HepG2 (cell line): Measurements from ENCODE around the gene KATNB1. TPM values are rescaled to one million over a fixed set of nuclear protein-coding genes. Genes with fewer than 3 reads are reported as not detected.

Experiments
- ATAC-seq: fragments of 200-7000 bp; cut with Tn5 transposase; 3 replicates; pipeline ENCODE4 v1.9.1; 2020; ENCODE audit warnings: mild to moderate bottlenecking, moderate library complexity
- BruUV-seq: library from RNA; stranded (reverse); fragments of 400-500 nt; replicated peaks from 2 replicates; lab custom pipeline; 2021; lab: Mats Ljungman, UMichigan
- CTCF ChIA-PET: fragments of 300-600 bp; formaldehyde crosslinking; extraction: SDS; loops from one replicate; lab custom pipeline; 2021; ENCODE audit warnings: low total read pairs, inconsistent platforms, low intra/inter-chr PET ratio; lab: Yijun Ruan, JAX
- POLR2A ChIA-PET: fragments of 350-600 bp; sonication (Branson Sonifier 250); formaldehyde crosslinking; loops from one replicate; lab custom pipeline; 2020; ENCODE audit warnings: antibody characterized with exemption, inconsistent platforms; lab: Yijun Ruan, JAX
- DNase-seq: peaks from one replicate; pipeline ENCODE4 v3.0.0-alpha.2; 2015; ENCODE audit warnings: low spot score
- FAIRE-seq: peaks from 3 replicates; lab custom pipeline; 2011; peaks lifted over from hg19 to GRCh38; lab: Jason Lieb, UNC
- H2AFZ ChIP-seq: one replicate; pipeline ENCODE4 v1.6.1; 2011; ENCODE audit warnings: low read length, inconsistent platforms
- H3K27ac ChIP-seq: fragments of 300-600 bp; 3 replicates; pipeline ENCODE4 v1.8.0; 2011; ENCODE audit warnings: mixed run types, mild to moderate bottlenecking, mixed read lengths, low read length, inconsistent platforms; ENCODE audit not compliant: insufficient read depth; ENCODE audit errors: extremely low read length
- H3K27me3 ChIP-seq, 2 experiments: fragments of 200-600 bp in 1 of 2; 2 replicates in 1 of 2; 3 replicates in 1 of 2; pipeline versions ENCODE4 v1.6.0 to v1.8.0; 2011; ENCODE audit warnings: low read length in 2 of 2, mild to moderate bottlenecking in 2 of 2, moderate library complexity in 2 of 2, inconsistent platforms in 1 of 2; ENCODE audit not compliant: insufficient read depth in 2 of 2, control insufficient read depth in 1 of 2
- H3K36me3 ChIP-seq, 2 experiments: fragments of 200-600 bp in 1 of 2; replicated peaks in 1 of 2; 2 replicates in 1 of 2; 3 replicates in 1 of 2; pipeline versions ENCODE4 v1.5.1 to v1.8.0; 2011; ENCODE audit warnings: low read length in 2 of 2, inconsistent platforms in 1 of 2; ENCODE audit not compliant: insufficient read depth in 2 of 2, control insufficient read depth in 1 of 2
- H3K4me1 ChIP-seq: 2 replicates; pipeline ENCODE4 v1.5.1; 2012; ENCODE audit warnings: low read length, inconsistent platforms; ENCODE audit not compliant: insufficient read depth
- H3K4me2 ChIP-seq: 2 replicates; pipeline ENCODE4 v1.6.0; 2011; ENCODE audit warnings: low read depth, low read length, inconsistent platforms
- H3K4me3 ChIP-seq, 3 experiments: fragments of 200-600 bp in 1 of 3; sonication (generic), shearing (Covaris generic) in 1 of 3; replicated peaks in 1 of 3; 2 replicates each; pipeline ENCODE4 v1.5.1; 2011 to 2016; ENCODE audit warnings: low read length in 3 of 3, inconsistent platforms in 2 of 3, low read depth in 2 of 3, mild to moderate bottlenecking in 2 of 3, control low read depth in 1 of 3, mixed read lengths in 1 of 3; ENCODE audit not compliant: insufficient read depth in 1 of 3
- H3K79me2 ChIP-seq: one replicate; pipeline ENCODE4 v1.6.1; 2011; ENCODE audit warnings: low read length, inconsistent platforms; ENCODE audit not compliant: insufficient read depth
- H3K9ac ChIP-seq: 2 replicates; pipeline ENCODE4 v1.6.0; 2011; ENCODE audit warnings: mild to moderate bottlenecking, low read depth, low read length, inconsistent platforms; ENCODE audit not compliant: insufficient read depth
- H3K9me3 ChIP-seq: 2 replicates; pipeline ENCODE4 v1.5.1; 2012; ENCODE audit warnings: mild to moderate bottlenecking, low read length
- H4K20me1 ChIP-seq: 2 replicates; pipeline ENCODE4 v1.6.0; 2011; ENCODE audit warnings: inconsistent platforms, mild to moderate bottlenecking, low read length, moderate library complexity; ENCODE audit not compliant: insufficient read depth
- ATF6 ChIP-seq: sonication (generic); formaldehyde crosslinking; conservative IDR thresholded peaks from 2 replicates; pipeline ENCODE4 v1.4.0; 2020; ENCODE audit warnings: missing genetic modification reagents
- HNRNPK ChIP-seq: fragments of 200-400 bp; formaldehyde crosslinking; IDR thresholded peaks from 2 replicates; pipeline ENCODE4 v1.6.1; 2018; ENCODE audit warnings: low read length, low read depth, moderate library complexity, mild to moderate bottlenecking; ENCODE audit not compliant: poor library complexity, severe bottlenecking
- IKZF4 ChIP-seq: sonication (generic); formaldehyde crosslinking; IDR thresholded peaks from 2 replicates; pipeline ENCODE4 v1.5.1; 2020; ENCODE audit warnings: borderline replicate concordance, mild to moderate bottlenecking, low read depth, missing genetic modification reagents; ENCODE audit errors: not compliant biosample characterization
- NFATC3 ChIP-seq: sonication (generic); formaldehyde crosslinking; IDR thresholded peaks from 2 replicates; pipeline ENCODE4 v1.5.1; 2020; ENCODE audit warnings: mild to moderate bottlenecking, missing genetic modification reagents
- TMF1 ChIP-seq: sonication (generic); formaldehyde crosslinking; IDR thresholded peaks from 2 replicates; pipeline ENCODE4 v1.8.1; 2022; ENCODE audit warnings: low read depth, missing genetic modification reagents
- ZFP90 ChIP-seq: sonication (generic); formaldehyde crosslinking; IDR thresholded peaks from 2 replicates; pipeline ENCODE4 v1.8.0; 2022; ENCODE audit warnings: missing genetic modification reagents, mild to moderate bottlenecking, inconsistent platforms, borderline replicate concordance
- ZNF816 ChIP-seq: sonication (generic); formaldehyde crosslinking; IDR thresholded peaks from 2 replicates; pipeline ENCODE4 v1.8.0; 2022; ENCODE audit warnings: missing genetic modification reagents, mild to moderate bottlenecking, borderline replicate concordance
- WGBS: methylation state at CpG from one replicate; pipeline ENCODE4 v1.1.6; 2017; ENCODE audit warnings: low lambda C conversion rate; 5-methylcytosine and 5-hydroxymethylcytosine counted together
- in situ Hi-C: cut with HindIII; loops from 2 replicates; pipeline ENCODE4 v1.10.0; 2017; ENCODE audit warnings: low pct_unique_long_range_greater_than_20kb; ENCODE audit not compliant: extremely low pct_ligation_motif_present
- intact Hi-C: fragments of 100-400 bp; cut with micrococcal nuclease; formaldehyde crosslinking; loops from one replicate; pipeline ENCODE4 v1.10.0; 2022; ENCODE audit not compliant: unreplicated experiment
- polyA plus RNA-seq, 8 experiments: library from polyadenylated mRNA; depleted of rRNA in 3 of 8; stranded (reverse) in 7 of 8; unstranded in 1 of 8; fragments of >200 nt; fragmentation: Illumina TruSeq in 4 of 8; extraction: Trizol in 4 of 8; gene quantifications; 2 replicates each; pipeline versions ENCODE4 v1.2.1 to v1.2.3, GENCODE V29; 2011 to 2016; ENCODE audit warnings: low read depth in 4 of 8, missing spikeins in 1 of 8, mixed read lengths in 1 of 8; ENCODE audit not compliant: insufficient read depth in 1 of 8
- total RNA-seq, 5 experiments: library from RNA; depleted of rRNA; stranded (reverse); fragments of >200 nt; fragmentation: Illumina TruSeq; extraction: Trizol; gene quantifications; 2 replicates each; pipeline ENCODE4 v1.2.3, GENCODE V29; 2016; ENCODE audit warnings: low read depth in 1 of 5

KATNB1 gene
- total and polyA plus RNA-seq, 2 of the 13 experiments (the other 11 are each of a cell fraction or from before 2014, with no cell fraction given) = 31.5 to 43.5 TPM

DNA sequence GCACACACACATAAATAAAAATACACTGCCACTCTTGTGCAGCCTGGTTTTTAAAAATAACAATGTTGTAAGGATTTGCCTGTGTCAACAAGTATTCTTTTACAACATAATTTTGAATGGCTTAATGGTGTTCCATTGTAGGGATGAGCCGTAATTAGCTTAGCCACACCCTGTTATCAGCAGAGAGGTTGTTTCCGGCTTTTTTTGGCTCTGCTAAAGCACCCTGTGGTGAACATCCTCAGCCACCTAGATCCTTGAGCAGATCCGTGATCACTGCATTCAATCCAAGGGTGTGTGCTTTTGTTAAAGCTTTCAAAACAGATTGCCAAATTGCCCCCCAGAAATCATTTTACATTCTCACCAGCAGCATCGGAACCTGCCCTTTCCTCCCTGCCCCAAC lies 7.0 kb downstream of the KATNB1 start:
- Histone ChIP-seq H2AFZ (no peak overlapping the region), H3K79me2 (no peaks in the 10 kb centered on the region), H3K9me3 (no peaks in the 10 kb centered on the region), H3K27ac (no peak overlapping the region), H4K20me1 (no peaks in the 10 kb centered on the region), H3K9ac (no peak overlapping the region), H3K27me3 (no peaks in the 10 kb centered on the region), H3K4me1 (0 out of 2 replicates have a peak, but pooled peaks cover under 1% of the 10 kb centered on the region), H3K36me3 (peaks cover 10 to 29% of the 10 kb centered on the region in 2 experiments; a peak in 4 of 5 replicates), H3K4me2 (no peak overlapping the region), H3K4me3 (no peak overlapping the region)
- DNase-seq (no peak), ATAC-seq (no peak), FAIRE-seq (no peak)
- POLR2A ChIA-PET = no interaction called here
- intact Hi-C loops = no loop called here
- 87% methylated on average over 4 of the region's 4 CpGs for WGBS
- in situ Hi-C loops = no loop called here
- BruUV-seq = no TSS peak
- TF ChIP-seq HNRNPK (no peak), TMF1 (no peak), IKZF4 (no peak), ZFP90 (CRISPR knock-in tag) (no peak)
- CTCF ChIA-PET = no interaction called here

DNA sequence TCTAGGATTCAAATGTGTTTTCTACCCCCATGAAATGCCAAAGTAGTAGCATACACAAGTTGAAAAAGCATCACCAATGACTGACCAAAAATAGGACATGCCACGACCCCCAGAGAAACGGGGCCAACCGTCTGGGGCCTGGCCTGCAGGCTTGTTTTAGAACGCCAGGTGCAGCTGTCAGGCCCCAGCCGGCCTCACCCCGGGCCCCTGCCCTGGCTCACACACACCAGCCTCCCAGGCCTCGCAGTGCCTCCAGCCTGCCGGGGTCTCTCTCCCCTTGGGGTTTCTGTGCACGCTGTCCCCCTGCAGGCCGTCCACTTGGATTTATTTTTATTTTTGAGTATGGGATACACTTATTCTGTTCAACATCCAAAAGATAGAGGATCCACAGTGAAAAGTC lies 7.9 kb downstream of the KATNB1 start:
- in situ Hi-C loops = no loop called here

More for the DNA sequence above, 7.9 kb downstream of the KATNB1 start:
- H3K4me2 ChIP-seq = no peak overlapping the region
- no peak overlapping the region for H2AFZ ChIP-seq
- intact Hi-C loops = no loop called here
- ATAC-seq (no peak), FAIRE-seq (no peak), DNase-seq (no peak)
- peaks cover 12 to 32% of the 10 kb centered on the region in 2 experiments; a peak in 4 of 5 replicates for H3K36me3 ChIP-seq
- TF ChIP-seq NFATC3 (CRISPR knock-in tag) (no peak), ATF6 (CRISPR knock-in tag) (no peak), ZNF816 (CRISPR knock-in tag) (no peak)
- ChIA-PET CTCF (no interaction called here), POLR2A (no interaction called here)
- BruUV-seq = no TSS peak
- H3K27ac ChIP-seq = no peak overlapping the region
- no peak overlapping the region for H3K9ac ChIP-seq
- H3K27me3 ChIP-seq = no peaks in the 10 kb centered on the region
- no peaks in the 10 kb centered on the region for H3K4me1 ChIP-seq
- no peaks in the 10 kb centered on the region for H4K20me1 ChIP-seq
- no peaks in the 10 kb centered on the region for H3K79me2 ChIP-seq
- no peaks in the 10 kb centered on the region for H3K9me3 ChIP-seq
- no peak overlapping the region for H3K4me3 ChIP-seq
- 97% methylated on average over 10 of the region's 10 CpGs for WGBS
